ENCODE results near the gene NDST1.

NDST1 gene

DNA sequence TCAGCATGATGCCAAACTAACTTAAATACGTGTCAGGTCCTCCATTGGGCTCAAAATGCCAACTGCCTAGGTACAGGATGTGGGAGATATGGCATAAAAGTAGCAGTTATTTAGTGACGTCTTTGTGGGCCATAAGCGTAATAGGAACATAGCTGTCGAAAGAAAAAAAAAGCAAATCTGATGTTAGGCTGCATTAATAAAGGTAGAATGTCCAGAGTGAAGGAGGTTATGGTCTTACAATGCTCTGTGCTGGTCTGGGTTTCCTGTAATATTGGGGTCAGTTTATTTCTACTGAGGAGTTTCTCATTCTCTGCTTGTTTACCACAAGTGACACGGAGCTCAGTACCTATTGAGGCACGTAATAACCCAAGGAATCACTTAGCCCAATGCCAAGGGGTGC lies 99.2 kb downstream of the NDST1 start:
- Histone ChIP-seq H3K36me3 (no peaks in the 10 kb centered on the region), H3K4me3 (no peak overlapping the region), H3K9me3 (no peaks in the 10 kb centered on the region), H3K4me1 (peaks cover 0 to 94% (median 45%) of the 10 kb centered on the region in 4 donors), H3K27ac (peak overlapping the region; percentile 93 to 100), H3K27me3 (no peaks in the 10 kb centered on the region)
- TF ChIP-seq, protein P1, sequence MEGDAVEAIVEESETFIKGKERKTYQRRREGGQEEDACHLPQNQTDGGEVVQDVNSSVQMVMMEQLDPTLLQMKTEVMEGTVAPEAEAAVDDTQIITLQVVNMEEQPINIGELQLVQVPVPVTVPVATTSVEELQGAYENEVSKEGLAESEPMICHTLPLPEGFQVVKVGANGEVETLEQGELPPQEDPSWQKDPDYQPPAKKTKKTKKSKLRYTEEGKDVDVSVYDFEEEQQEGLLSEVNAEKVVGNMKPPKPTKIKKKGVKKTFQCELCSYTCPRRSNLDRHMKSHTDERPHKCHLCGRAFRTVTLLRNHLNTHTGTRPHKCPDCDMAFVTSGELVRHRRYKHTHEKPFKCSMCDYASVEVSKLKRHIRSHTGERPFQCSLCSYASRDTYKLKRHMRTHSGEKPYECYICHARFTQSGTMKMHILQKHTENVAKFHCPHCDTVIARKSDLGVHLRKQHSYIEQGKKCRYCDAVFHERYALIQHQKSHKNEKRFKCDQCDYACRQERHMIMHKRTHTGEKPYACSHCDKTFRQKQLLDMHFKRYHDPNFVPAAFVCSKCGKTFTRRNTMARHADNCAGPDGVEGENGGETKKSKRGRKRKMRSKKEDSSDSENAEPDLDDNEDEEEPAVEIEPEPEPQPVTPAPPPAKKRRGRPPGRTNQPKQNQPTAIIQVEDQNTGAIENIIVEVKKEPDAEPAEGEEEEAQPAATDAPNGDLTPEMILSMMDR (IDR thresholded peaks at IDR 0.05) = no peak
- intact Hi-C loops (cut with DNase I; ENCODE audit: low total_unique reads) = no loop called here
- no peak for DNase-seq

Data from tibial artery (tissue), 4 donors.